Measurements from ENCODE around the gene TNIK.

TNIK gene

GRCh38 chr3:171345107-171345843, 114.9 kb downstream of the TNIK start:
- H3K9me3 ChIP-seq: no peaks in the 10 kb centered on the region
- DNase-seq: no peak
- H3K4me1 ChIP-seq: peaks cover 13% of the 10 kb centered on the region
- H3K4me3 ChIP-seq (ENCODE audit: low read depth, low read length): no peak overlapping the region
- H3K36me3 ChIP-seq: no peaks in the 10 kb centered on the region; the same call in 1 of the 2 replicates
- no peaks in the 10 kb centered on the region for H3K27me3 ChIP-seq
- TF ChIP-seq CTCF (IDR thresholded peaks at IDR 0.05; ENCODE audit: low read depth, low read length): no peak

- DNase-seq: no peak
- no peaks in the 10 kb centered on the region for H3K9me3 ChIP-seq
- no peaks in the 10 kb centered on the region for H3K27me3 ChIP-seq
- no peaks in the 10 kb centered on the region; the same call in 1 of the 2 replicates for H3K36me3 ChIP-seq
- H3K4me3 ChIP-seq (ENCODE audit: low read depth, low read length): no peak overlapping the region
- peaks cover 13% of the 10 kb centered on the region for H3K4me1 ChIP-seq
- no peak for TF ChIP-seq CTCF (IDR thresholded peaks at IDR 0.05; ENCODE audit: low read depth, low read length)
Observed at GRCh38 chr3:171343693-171344092, 116.5 kb downstream of the TNIK start.

GRCh38 chr3:171342783-171343420, 117.3 kb downstream of the TNIK start:
- DNase-seq: no peak
- Histone ChIP-seq H3K36me3 (no peaks in the 10 kb centered on the region; the same call in 1 of the 2 replicates), H3K4me1 (peaks cover 13% of the 10 kb centered on the region), H3K9me3 (no peaks in the 10 kb centered on the region), H3K4me3 (ENCODE audit: low read depth, low read length) (no peak overlapping the region), H3K27me3 (no peaks in the 10 kb centered on the region)
- no peak for TF ChIP-seq CTCF (IDR thresholded peaks at IDR 0.05; ENCODE audit: low read depth, low read length)

- H3K36me3 ChIP-seq: no peaks in the 10 kb centered on the region; the same call in 1 of the 2 replicates
- no peak for TF ChIP-seq CTCF (IDR thresholded peaks at IDR 0.05; ENCODE audit: low read depth, low read length)
Observed at GRCh38 chr3:171342200-171342599, 118.0 kb downstream of the TNIK start.

GRCh38 chr3:171340434-171340833, 119.8 kb downstream of the TNIK start:
- TF ChIP-seq CTCF (IDR thresholded peaks at IDR 0.05; ENCODE audit: low read depth, low read length): no peak
- no peak for DNase-seq
- Histone ChIP-seq H3K36me3 (no peaks in the 10 kb centered on the region), H3K9me3 (no peaks in the 10 kb centered on the region), H3K4me3 (ENCODE audit: low read depth, low read length) (no peak overlapping the region), H3K27me3 (no peaks in the 10 kb centered on the region), H3K4me1 (0 out of 2 replicates have a peak, but pooled peaks cover 3% of the 10 kb centered on the region)

More at GRCh38 chr3:171342200-171342599, 118.0 kb downstream of the TNIK start:
- Histone ChIP-seq H3K9me3 (no peaks in the 10 kb centered on the region), H3K4me3 (ENCODE audit: low read depth, low read length) (no peak overlapping the region), H3K4me1 (0 out of 2 replicates have a peak, but pooled peaks cover 6% of the 10 kb centered on the region), H3K27me3 (no peaks in the 10 kb centered on the region)
- DNase-seq: no peak

GRCh38 chr3:171339598-171339997, 120.6 kb downstream of the TNIK start:
- H3K27me3 ChIP-seq: no peaks in the 10 kb centered on the region
- H3K9me3 ChIP-seq: no peaks in the 10 kb centered on the region
- no peaks in the 10 kb centered on the region for H3K4me1 ChIP-seq
- DNase-seq: no peak
- no peak overlapping the region for H3K4me3 ChIP-seq (ENCODE audit: low read depth, low read length)
- H3K36me3 ChIP-seq: no peaks in the 10 kb centered on the region
- TF ChIP-seq CTCF (IDR thresholded peaks at IDR 0.05; ENCODE audit: low read depth, low read length): no peak
